HG02588 (cell line): Measurements from ENCODE around the gene ALX4.

Experiments
- ATAC-seq: cut with Tn5 transposase; IDR thresholded peaks from one replicate; pipeline ENCODE4 v1.9.1; 2021; ENCODE audit warnings: mild to moderate bottlenecking, moderate library complexity; ENCODE audit not compliant: unreplicated experiment

The ALX4 gene

DNA sequence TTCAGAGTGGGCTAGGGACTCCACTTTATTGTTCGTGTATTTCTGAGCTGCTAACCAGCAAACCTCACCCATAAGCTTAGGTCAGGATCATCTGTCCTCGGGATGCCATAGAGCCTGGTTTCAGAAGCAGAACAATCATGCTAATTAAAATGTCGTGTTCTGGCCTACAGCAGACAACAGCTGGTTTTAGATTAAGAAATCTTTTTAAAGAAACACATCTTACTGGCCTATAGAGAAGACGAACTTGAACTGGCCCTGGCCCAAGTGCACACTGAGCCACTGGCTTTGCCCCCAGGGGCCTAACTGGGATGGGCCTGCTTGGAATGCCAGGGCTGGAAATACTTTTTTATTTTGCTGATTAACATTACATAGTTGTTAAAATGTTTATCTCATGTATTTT lies 63.2 kb downstream of the ALX4 start:
- ATAC-seq = no peak

DNA sequence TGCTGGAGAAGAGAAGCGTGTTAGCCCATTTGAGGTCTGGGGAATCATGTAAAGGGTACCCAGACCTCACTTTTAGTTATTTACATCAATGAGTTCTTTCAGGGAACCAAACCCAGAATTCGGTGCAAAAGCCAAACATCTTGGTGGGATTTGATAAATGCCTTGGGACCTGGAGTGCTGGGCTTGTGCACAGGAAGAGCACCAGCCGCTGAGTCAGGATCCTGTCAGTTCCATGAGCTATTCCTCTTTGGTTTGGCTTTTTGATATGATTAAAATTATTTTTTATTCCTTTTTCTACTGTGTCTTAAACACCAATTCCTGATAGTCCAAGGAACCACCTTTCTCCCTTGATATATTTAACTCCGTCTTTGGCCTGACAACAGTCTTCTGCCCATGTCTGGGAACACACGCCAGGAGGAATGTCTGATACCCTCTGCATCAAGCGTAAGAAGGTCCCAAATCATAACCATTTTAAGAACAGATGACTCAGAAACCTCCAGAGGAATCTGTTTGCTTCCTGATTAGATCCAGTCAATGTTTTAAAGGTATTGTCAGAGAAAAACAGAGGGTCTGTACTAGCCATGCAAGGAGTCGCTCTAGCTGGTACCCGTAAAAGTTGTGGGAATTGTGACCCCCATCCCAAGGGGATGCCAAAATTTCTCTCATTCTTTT lies 65.2 kb downstream of the ALX4 start:
- ATAC-seq = no peak

DNA sequence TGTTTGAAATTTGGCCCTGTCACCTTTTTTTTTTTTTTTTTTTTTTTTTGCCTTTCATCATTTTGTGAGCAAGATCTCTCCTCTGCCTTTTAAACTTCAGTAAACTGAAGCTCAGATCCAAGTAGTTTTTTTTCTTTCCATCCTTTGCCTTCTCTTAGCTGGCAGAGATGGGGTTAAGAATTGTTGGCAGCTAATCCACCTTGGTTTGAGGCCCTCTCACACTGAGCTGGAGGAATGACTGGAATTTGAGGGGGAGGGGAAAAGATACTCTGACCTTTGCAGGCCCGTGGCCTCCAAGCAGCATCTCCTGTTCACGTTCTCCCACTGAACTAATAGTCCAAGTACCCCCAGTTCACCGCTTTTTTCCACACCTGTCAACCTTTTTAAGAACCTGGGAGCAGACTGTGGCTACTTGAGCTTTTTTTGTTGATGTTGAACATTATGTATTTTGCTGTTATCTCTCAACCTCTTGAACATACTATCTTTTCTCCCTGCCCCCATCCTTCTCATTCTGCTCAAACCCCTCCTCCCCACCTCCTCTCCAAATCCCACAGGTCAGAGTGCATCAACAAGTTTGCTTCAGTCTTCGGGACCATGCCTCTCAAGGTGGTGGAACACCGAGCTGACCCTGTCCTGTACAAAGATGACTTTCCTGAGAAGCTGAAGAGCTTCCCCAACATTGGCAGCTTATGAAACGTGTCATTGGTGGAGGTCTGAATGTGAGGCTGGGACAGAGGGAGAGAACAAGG lies 66.2 kb downstream of the ALX4 start:
- ATAC-seq = no peak

DNA sequence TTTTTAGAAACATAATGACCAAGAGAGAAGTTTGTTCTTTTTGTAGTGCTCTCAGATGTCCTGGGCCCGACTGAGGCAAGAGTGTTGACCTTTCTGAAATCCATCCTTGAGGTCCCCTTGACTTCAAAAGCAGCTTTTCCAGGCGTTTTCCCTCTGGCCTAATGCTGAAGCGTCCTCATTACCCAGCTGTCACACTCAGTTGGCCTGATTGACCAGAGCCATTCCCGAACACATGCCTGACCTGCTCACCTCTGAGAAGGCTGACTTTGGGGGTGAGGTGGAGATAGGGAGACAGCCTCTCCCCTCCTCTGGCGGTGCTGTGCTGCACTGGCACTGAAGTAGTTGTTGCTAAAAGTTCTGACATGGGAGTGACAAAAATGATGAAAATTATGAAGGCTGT lies 66.9 kb downstream of the ALX4 start:
- ATAC-seq = no peak

DNA sequence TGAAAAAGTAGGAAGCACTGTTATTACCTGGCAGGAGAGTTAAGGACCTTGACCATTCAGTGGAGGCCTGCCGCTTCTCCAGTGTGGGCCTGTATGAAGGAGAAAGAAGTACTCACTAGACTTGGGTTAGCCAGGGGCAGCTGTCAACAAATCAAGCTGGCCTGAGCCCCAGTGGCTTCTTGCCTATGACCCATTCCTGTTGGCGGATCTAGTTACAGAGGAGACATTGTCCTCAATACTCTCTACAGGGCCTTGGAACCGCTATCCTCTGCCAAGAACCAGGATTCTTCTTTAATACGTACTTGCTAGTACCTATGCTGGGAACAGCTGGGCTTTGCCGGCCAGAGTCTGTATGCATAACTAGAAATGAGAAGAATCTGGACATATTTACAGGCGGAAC lies 68.1 kb downstream of the ALX4 start:
- no peak for ATAC-seq

DNA sequence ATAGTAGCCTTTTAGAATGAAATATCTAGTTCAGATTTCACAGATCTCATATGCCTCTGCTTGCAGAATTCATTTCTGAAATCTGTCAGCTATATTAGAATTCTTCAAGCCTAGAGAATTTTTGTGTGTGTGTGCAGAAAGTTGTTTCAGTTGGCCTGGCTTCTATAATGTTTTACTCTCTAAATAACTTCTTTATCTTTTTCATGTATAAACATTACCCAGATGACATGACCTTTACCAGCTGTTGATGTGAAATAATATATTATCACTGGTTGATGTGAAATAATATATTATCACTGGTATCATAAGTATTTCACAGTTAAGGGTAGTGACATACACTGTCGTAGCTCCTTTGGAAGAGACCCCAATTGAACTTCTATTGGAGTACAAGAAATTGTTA lies 72.8 kb downstream of the ALX4 start:
- ATAC-seq = no peak

DNA sequence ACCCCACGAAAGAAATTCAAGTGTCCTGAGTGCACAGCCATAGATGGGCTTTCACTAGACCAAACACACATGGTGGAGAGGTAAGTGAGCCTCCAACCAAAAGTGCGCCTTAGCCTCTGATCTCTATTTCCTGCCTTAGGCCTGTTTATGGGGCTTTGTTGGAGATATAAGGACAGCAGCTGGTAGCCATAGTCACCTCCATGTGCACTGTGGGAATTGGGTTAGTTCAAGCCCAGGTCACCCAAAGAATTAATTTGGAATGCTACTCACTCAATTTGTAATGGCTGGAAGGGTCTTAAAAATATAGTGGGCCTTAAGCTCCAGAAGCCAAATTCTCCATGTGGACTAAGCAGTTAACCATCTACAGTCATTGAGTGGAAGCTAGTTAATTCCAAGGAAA lies 73.6 kb downstream of the ALX4 start:
- ATAC-seq = no peak

DNA sequence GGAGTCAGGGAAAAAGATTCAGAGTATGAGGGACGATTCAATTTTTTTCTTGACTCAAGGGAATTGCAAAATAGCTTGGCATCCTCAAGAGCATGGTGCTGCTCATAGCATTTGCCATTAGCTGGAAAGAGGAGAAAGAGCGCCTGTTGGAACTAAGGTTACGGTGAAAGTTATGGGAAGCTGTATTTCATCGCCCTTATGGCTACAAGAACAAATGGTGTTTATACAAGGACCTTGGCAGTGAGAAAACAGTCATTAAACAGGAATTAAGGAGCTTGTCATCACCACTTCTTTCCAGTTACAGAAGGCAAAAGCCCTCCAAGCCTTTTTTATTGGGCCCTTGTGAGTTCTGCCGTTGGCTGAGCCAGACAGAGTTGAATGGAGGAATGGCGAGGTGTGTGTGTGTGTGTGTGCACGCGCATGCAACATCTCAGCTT lies 74.2 kb downstream of the ALX4 start:
- no peak for ATAC-seq

DNA sequence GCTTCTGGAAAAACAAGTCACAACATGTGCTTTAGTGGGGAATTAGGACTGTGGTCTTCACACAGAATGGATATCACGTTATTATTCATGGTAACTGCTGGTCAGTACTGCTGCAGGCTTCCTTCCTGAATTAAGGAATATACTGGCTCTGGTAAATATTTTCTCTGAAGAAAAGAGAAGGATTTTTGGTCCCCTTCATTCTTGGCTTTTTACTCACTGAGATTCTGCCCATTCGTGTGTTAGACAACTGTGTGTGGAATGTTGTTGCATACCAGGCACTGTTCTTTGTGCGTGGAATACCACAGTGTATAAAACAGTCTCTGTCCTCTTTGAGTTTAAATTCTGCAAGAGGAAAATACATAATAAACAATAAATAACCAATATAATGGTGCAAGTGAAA lies 80.3 kb downstream of the ALX4 start:
- no peak for ATAC-seq

DNA sequence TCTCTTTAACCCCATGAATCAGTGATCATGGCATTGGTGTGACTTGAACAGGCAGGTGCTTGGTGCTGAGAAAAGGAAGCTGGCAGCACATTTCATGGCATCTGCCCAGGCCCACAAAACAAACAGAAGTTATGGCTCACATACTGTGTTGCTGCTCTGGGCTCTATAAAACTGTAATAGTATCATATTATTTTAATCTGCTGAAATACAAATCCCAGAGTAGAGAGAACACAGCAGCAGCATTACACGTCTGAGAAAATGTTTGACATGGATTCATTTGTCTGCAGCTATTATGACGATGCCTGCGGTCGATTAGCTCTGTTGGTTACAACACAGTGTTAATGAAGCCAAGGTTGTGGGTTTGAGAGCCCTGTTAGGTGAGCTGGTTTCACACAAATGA lies 80.8 kb downstream of the ALX4 start:
- ATAC-seq = no peak

DNA sequence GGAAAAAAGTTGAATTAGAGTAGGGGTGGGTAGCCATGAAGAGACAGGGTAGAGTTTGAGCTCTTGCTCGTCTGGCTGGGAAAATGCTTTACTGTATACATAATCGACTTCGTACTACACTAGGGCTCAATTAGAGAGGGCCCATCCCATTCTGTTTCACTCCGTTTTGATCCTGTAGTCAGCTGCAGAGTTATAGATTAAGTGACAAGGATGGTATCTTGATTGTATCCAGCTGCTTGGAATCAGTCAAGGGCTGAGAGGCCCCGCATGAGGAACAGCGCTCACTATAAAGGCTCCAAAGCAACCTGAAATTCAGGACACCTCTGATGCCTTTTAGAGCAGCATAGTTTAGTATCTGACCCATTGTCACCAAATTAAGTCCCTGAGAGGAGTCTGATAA lies 81.6 kb downstream of the ALX4 start:
- ATAC-seq = no peak

DNA sequence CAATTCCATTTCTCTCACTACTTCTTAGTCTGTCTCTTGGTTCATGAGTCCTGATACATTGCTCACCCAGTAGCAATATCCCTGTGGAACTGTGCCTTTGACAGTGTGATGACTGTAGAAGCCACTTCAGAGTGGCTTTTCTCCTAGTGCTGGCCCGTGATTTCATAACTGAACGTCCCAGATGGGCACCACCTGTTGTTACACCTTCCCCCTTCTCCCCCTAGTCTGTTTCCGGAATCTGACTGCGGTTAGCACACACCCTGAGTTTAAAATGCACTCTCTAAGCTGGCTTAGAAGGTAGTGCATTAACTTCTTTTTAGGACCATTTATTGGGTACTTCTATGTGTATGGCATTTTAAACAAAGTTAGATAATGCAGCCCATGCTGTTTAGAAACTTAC lies 83.0 kb downstream of the ALX4 start:
- peak; percentile 64 for ATAC-seq

DNA sequence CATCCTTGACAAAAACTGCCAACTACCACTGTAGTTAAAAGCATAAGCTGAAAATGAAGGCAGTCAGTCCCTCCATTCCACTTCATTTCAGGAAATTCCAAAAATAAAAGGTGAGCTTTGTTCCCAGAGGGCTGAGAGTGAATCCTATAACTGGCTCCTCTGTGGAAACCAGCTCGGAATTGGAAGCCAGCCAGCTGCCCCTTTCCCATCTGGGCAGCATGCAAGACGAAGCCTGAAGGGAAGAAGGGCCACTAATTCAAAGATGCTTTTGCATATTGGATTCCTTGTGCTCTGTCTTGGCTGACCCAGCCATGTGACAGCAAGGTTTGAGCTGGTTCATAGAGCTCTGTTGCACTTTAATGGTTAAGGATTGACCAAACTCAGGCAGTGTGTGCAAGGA lies 83.4 kb downstream of the ALX4 start:
- ATAC-seq = no peak

DNA sequence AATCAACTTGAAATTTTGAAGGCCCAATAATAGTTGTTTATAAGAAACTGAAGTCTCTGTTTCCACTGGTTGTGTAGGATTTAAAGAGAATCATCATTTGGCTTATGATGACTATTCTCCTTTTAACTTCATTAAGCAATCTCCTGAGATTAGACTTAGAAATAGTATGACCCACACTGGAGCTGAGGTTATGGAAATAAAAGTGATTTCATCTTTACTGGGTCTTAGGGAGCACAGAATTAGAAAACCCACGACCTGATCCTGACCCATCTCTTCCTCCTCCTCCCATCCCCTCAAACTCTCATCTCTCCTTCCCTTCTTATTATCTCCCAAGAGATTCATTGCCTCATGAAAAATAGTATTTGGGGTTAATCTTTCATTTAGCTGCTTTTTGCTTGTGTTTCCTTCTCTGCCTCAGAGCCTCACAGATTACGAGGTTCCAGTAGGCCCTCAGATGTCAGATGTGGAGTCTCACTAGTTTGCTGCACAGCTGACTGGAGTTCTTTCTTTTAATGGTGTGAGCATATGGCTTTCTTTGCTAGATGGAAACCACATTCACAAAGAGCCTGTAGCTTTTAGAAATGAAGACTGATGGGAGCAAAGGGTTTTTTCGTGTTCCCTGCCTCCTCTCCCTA lies 85.0 kb downstream of the ALX4 start:
- no peak for ATAC-seq

DNA sequence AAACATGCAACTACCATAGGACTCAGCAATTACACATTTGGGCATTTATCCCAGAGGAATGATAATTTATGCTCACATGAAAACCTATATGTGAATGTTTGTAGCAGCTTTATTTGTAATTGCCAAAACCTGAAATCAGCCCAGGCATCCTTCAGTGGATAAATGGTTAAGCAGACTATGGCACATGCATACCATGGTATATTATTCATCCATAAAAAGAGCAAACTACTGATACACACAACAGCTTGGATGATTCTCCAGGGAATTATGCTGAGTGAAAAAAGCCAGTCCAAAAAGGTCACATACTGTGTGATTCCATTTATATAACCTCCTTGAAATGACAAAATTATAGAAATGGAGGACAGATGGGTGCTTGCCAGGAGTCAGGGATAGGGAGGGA lies 86.7 kb downstream of the ALX4 start:
- no peak for ATAC-seq

DNA sequence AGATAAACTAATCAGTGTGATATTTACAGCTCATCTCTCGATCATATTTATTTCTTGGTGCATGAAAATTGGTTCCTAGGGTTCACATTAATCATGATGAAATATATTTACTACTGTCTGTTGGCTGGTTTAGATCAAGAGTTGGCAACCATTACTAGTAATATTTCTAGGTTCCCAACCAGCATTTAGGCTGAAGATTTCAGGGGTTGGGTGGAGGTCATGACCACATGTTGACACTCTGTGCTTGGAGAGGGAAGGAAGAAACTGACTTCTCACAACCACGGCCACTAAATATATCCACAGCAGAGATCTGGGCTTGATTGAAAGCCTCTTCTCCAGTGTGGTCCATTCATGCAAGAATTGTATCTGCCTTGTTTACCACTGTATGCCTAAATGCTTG lies 87.9 kb downstream of the ALX4 start:
- no peak for ATAC-seq

DNA sequence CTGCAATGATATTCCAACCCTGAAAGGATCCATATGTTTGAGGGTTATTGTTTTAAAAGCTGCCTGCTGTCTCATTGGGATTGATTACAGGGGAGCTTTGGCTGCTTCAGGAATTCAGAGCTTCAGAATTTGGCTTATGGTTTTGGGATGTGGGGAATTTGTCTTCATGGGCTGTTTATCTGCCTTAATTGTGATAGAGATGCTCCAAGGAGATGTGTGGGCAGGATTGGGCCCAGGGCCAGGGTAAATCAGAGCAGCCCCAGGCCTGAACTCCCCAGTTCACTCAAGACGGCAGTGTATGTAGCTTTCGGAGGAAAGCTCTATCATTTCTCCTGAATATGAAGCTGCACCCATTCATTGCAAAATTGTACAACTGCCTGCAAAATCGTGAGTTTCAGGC lies 88.5 kb downstream of the ALX4 start:
- ATAC-seq = no peak

DNA sequence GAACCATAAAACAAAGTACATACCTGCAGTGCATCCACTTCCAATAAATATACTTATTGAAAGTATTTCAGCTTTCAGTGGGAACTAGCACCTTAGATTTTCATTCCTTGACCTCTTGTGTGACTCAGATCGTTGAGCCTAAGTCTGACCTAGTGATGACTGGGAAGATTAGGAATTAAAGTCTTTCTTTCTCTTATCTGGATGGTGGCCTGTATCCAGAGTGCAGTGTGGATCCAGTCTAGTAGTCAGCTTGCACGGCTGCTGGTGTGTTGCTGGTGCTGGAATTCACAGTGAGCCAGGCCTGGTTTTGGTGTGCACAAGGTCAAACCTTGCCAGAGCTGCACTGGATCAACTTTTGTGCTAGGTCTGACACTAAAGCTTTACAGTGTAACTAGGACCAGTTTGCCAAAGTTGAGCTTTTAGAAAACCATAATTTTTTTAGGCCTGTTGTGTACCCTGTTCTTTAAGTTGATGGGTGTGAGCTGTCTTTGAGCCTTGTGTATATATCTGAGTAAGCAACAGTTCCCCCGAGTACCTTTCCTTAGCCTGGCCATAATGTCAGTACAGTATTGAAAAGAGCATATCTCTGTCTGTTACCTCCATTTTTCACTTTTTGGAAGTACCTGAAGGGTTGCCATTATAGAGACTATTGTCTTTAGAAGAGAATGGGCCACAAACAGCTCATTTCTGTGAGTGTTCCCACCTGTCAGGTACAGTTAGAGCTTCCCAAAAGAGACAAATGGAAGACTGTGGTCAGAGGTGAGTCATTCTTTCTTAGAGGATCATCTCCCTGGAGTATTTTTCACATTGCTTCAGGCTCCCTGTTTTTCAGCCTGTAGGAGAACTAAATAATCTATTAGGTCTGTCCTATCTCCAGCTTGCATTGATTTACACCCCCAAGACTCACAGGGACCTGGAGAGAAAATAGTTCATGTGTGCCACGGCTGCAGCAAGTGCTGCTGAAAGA lies 89.8 kb downstream of the ALX4 start:
- no peak for ATAC-seq

DNA sequence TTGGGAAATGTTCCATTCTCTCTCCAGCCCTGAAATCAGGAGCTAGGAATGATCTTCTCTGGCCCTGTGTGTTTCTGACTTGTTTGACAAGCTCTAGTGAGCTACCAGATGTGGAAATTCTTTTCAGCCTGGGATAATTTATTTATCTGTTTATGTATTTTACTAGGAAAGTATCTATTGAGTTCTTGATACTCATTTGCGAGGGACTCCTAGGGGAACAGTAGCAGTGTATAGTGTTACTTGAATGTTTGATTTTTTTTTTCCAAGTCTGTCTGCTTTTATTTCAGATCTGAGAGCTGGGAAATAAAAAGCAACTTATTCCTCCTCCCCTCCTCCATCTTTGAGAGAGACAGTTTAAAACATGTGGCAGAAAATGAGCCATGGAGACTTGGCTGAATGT lies 92.5 kb downstream of the ALX4 start:
- no peak for ATAC-seq

DNA sequence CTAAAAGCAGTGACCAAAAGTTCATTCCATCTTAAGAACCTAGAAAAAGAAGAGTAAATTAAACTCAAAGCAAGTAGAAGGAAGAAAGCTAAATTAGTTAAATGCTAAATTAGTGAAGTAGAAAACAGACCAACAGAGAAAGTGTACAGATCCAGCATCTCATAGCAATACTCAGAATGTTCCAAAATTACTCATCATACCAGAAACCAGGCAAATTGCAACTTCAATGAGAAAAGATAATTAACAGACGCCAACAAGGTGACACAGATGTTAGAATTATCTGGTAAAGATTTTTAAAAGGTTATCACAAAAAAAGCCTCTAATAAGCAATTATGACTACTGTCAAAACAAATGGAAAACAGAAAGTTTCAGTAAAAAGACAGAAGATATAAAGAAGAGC lies 96.8 kb downstream of the ALX4 start:
- no peak for ATAC-seq

DNA sequence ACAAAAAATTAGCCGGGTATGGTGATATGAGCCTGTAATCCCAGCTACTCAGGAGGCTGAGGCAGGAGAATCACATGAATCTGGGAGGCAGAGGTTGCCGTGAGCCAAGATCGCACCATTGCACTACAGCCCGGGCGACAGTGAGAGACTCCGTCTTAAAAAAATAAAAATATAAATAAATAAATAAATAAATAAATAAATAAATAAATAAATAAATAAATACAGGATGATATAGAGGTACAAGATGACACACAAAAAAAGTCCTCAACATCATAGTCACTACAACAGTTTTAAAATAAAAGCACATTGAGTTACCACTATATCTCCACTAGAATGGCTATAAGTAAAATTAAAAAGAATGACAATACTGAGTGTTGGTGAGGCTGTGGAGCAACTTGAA lies 97.8 kb downstream of the ALX4 start:
- ATAC-seq = no peak
